ENCODE measurements around the gene EFCAB11. TPM values are rescaled to one million over a fixed set of nuclear protein-coding genes. Genes with fewer than 3 reads are reported as not detected.

EFCAB11 gene
- total and polyA plus RNA-seq, 2 donors (not counting 3 experiments of a cell fraction or from before 2014, with no cell fraction given), result 2.8 to 6.3 TPM

GRCh38 chr14:89983375-89983774, 28.8 kb upstream of the EFCAB11 start:
- H3K9me1 ChIP-seq (replicated peaks; ENCODE audit: control insufficient read depth, extremely low read depth, insufficient read depth, low read length), result no peaks in the 10 kb centered on the region
- BruUV-seq (replicated peaks), result no TSS peak
- CTCF ChIA-PET, result interaction anchor here (1.7 to 3.5 kb wide), 2 partner anchors 11 to 252 kb away, joined by 7 to 37 read pairs; no protein-coding TSS in a partner anchor
- dilution Hi-C loops (cut with MboI; ENCODE audit: extremely low pct_ligation_motif_present, low sequenced_read_pairs), result no loop called here
- H2AFZ ChIP-seq (ENCODE audit: low read depth, low read length), result no peak overlapping the region
- H4K20me1 ChIP-seq (replicated peaks; ENCODE audit: control insufficient read depth, extremely low read depth, insufficient read depth, low read length), result no peaks in the 10 kb centered on the region
- no peak overlapping the region for H3K4me2 ChIP-seq (ENCODE audit: insufficient read depth, low read length)
- DNase-seq (ENCODE audit: low read depth, low spot score), result no peak
- peaks cover 4 to 25% of the 10 kb centered on the region in 2 experiments for H3K36me3 ChIP-seq (ENCODE audit: control insufficient read depth in 2 of 2, extremely low read depth in 1 of 2, insufficient read depth in 2 of 2, low read length in 2 of 2)
- TF ChIP-seq POLR2A (IDR thresholded peaks at IDR 0.05; ENCODE audit: low read depth, low read length) (no peak), MAX (IDR thresholded peaks at IDR 0.05; ENCODE audit: insufficient read depth, insufficient read length) (no peak), MYC (IDR thresholded peaks at IDR 0.05; ENCODE audit: low read depth, low read length) (no peak), EZH2 (IDR thresholded peaks at IDR 0.05; ENCODE audit: borderline replicate concordance, low read depth, low read length, severe bottlenecking) (no peak), FOS (IDR thresholded peaks at IDR 0.05; ENCODE audit: borderline replicate concordance, insufficient read depth, low read length) (no peak), GATA2 (IDR thresholded peaks at IDR 0.05; ENCODE audit: insufficient read depth, insufficient read length, low read depth, low read length) (no peak), CTCF (IDR thresholded peaks at IDR 0.05; ENCODE audit: extremely low read depth in 1 of 2, insufficient read depth in 1 of 2, low read depth in 1 of 2, low read length in 2 of 2) (no peak), POLR2AphosphoS5 (IDR thresholded peaks at IDR 0.05; ENCODE audit: insufficient read depth, low read depth, low read length) (no peak), JUN (IDR thresholded peaks at IDR 0.05; ENCODE audit: borderline replicate concordance, insufficient read depth, insufficient read length, low read depth) (no peak)
- no peaks in the 10 kb centered on the region for H3K9me3 ChIP-seq (replicated peaks; ENCODE audit: control insufficient read depth, insufficient read depth, low read length)
- no peak overlapping the region for H3K4me3 ChIP-seq (replicated peaks in 1 of 3; ENCODE audit: insufficient read depth in 1 of 3, low read depth in 1 of 3, low read length in 3 of 3)
- FAIRE-seq, result no peak
- POLR2A ChIA-PET, result no interaction called here
- no peak overlapping the region for H3K9ac ChIP-seq (replicated peaks; ENCODE audit: extremely low read depth, insufficient read depth, low read length)
- H3K27ac ChIP-seq (ENCODE audit: insufficient read depth, low read depth, low read length), result no peak overlapping the region
- H3K27me3 ChIP-seq (ENCODE audit: control insufficient read depth in 2 of 2, insufficient read depth in 2 of 2, low read length in 2 of 2), result no peaks in the 10 kb centered on the region
- no peaks in the 10 kb centered on the region for H3K79me2 ChIP-seq (ENCODE audit: control insufficient read depth, insufficient read depth, low read length)
- intact Hi-C loops (cut with micrococcal nuclease), result no loop called here
- H3K4me1 ChIP-seq (ENCODE audit: control insufficient read depth, extremely low read depth, insufficient read depth, low read length), result no peaks in the 10 kb centered on the region

All from endothelial cell of umbilical vein (primary cell).